Tibial nerve (tissue), 4 donors: ENCODE measurements around the gene RAB24.

Experiments
- EP300 ChIP-seq, 2 donors: sonication (generic); formaldehyde crosslinking; IDR thresholded peaks; one replicate each; pipeline ENCODE4 v1.6.1; 2017; ENCODE audit warnings: antibody characterized with exemption in 2 of 2, mild to moderate bottlenecking in 1 of 2
- TF ChIP-seq, protein P1 (sequence below), 5 experiments: fragments of 200-600 bp in 3 of 5; fragments of 450-650 bp in 2 of 5; sonication (generic) in 3 of 5; IDR thresholded peaks; one replicate each; pipeline ENCODE4 v1.5.1; 2016 to 2019; ENCODE audit warnings: antibody characterized with exemption in 5 of 5, mild to moderate bottlenecking in 3 of 5, moderate library complexity in 2 of 5

DNA sequence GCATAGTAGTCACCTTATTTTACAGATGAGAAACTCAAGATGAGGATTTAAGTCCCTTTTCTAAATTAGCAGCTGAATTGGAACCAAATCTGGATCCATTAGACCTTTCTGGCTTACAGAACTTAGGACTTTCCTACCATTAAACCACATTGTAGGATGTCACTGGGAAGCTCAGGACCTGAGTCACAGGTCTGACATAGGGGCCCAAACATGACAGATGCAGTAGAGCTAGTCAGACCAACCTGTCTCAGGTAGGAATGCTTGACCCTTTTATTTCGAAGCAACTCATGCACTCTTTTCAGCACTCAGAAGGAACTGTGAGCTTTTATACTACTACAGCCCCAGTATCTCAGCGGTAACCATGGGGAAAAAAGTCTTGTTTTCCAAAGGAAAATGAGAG, 2.6 kb downstream of the RAB24 start:
- TF ChIP-seq, protein P1, sequence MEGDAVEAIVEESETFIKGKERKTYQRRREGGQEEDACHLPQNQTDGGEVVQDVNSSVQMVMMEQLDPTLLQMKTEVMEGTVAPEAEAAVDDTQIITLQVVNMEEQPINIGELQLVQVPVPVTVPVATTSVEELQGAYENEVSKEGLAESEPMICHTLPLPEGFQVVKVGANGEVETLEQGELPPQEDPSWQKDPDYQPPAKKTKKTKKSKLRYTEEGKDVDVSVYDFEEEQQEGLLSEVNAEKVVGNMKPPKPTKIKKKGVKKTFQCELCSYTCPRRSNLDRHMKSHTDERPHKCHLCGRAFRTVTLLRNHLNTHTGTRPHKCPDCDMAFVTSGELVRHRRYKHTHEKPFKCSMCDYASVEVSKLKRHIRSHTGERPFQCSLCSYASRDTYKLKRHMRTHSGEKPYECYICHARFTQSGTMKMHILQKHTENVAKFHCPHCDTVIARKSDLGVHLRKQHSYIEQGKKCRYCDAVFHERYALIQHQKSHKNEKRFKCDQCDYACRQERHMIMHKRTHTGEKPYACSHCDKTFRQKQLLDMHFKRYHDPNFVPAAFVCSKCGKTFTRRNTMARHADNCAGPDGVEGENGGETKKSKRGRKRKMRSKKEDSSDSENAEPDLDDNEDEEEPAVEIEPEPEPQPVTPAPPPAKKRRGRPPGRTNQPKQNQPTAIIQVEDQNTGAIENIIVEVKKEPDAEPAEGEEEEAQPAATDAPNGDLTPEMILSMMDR (IDR thresholded peaks at IDR 0.05) = no peak
- no peak for TF ChIP-seq EP300 (IDR thresholded peaks at IDR 0.05)
